ENCODE measurements around the gene SMAD4.
"Not testable (repeated sequence)": the region's sequence is repeated elsewhere in the genome, so short reads cannot be mapped to it uniquely, and the experiment has no call there.

SMAD4 gene

GRCh38 chr18:51116996-51117395 is 87.0 kb downstream of the SMAD4 start:
- not testable (repeated sequence) for DNase-seq

- DNase-seq: not testable (repeated sequence)
Observed at GRCh38 chr18:51119561-51119960, 89.5 kb downstream of the SMAD4 start.

GRCh38 chr18:51119976-51120375 is 90.0 kb downstream of the SMAD4 start:
- not testable (repeated sequence) for DNase-seq

GRCh38 chr18:51120809-51121596 is 91.0 kb downstream of the SMAD4 start:
- no peak for DNase-seq

GRCh38 chr18:51121597-51121857 is 91.5 kb downstream of the SMAD4 start:
- no peak for DNase-seq

GRCh38 chr18:51122266-51123045 is 92.4 kb downstream of the SMAD4 start:
- DNase-seq: no peak

GRCh38 chr18:51123046-51123395 is 93.0 kb downstream of the SMAD4 start:
- no peak for DNase-seq

GRCh38 chr18:51123481-51123880 is 93.5 kb downstream of the SMAD4 start:
- DNase-seq: no peak

- no peak for DNase-seq
Observed at GRCh38 chr18:51123936-51124486, 94.0 kb downstream of the SMAD4 start.

DNA sequence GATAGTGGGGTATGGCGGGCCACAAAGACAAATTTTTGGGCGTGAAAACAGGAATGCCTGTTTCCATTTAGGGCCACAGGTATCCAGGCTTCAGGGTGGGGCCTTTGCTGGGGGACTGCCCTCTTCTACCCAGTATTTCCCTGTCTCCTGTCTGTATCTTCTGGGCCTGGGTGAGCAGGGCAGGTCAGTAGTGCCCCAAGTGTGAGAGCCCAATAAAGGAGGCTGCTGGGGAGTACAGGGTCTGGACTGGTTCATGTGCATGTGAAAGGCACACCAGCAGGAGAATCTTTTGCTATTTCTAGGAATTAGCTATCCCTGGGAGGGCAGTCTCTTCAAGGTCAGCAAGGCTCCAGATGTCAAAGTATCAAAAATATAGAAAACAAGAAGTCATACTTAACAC is 96.0 kb downstream of the SMAD4 start:
- no peak for DNase-seq

DNA sequence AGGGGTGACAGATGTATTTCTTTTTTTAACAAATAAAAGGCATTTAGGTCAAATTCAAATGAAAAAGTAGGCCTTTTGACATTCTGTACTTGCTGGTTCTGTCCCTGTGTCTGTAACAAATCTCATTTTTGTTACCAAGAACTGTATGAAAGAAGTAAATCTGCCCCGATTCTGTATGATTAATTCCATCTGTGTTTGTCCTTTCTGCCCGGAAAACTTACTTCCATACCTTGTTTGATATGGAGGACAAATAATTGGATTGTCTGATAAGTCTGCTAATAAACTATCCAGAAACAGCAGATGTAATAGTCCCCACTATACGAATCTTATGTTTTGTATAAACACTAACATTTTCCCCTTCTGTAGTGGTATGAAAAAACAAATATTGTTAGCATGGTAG is 97.7 kb downstream of the SMAD4 start:
- DNase-seq: no peak

- no peak for DNase-seq
Observed at GRCh38 chr18:51128533-51128932, 98.5 kb downstream of the SMAD4 start.

DNA sequence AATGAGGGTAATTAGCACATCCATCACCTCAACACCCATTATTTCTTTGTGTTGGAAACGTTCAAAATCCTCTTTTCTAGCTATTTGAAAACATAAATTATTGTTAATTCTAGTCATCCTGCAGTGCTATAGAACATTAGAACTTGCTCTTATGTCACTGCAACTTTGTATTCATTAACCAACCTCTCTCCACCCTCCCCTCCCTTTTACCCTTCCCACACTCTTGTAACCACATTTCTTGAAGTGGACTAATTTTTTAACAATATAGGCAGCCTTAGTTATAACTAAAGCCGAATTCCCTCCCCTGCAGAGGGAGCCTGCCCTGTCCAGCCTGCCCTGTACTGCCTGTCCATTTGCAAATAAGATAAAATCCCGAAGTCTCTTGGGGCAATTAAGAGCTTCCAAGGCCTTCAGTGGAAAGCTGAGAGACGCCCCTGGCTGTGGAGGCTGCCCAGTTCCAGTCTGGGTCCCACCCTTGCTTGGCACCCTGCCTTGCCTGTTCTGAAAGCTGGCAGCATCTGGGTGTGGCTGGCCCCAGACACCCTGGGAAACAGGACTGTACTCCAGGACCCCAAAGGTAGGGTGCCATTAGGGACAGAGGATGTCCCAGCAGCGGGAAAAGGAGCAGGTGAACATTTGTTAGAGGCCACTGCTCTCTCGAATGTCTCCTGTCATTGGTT is 102.4 kb downstream of the SMAD4 start:
- DNase-seq: no peak

DNA sequence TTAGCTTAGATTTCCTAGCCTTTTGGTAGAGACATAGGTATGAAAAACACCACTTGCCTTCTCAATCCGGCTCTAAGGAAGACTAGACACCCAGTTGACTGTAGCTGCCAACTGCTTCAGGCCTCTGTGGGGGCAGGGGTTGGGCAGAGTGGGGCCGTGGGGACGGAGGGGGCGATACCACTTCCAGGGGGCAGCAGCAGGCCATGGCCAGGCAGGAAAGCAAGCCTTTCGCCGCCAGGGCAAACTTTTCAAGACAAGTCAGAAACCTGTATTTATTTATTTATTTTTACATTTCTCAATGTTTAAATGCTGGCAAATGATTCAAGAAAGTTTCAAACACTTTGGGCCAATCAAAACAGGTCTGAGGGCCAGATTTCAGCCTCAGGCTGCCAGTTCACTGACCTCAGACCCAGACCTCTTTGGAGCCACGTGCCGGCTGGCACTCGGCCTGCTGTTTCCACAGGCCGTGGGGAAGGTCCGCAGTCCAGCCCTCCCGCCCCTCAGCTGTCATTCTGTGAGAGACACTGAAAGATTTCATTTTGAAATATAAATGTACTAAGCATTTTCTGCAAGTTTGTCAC is 103.7 kb downstream of the SMAD4 start:
- no peak for DNase-seq

All from activated CD4-positive, alpha-beta T cell treated with anti-CD3 and anti-CD28 coated beads for 4 hours (primary cell).